HUES6 (cell line): Measurements from ENCODE around the gene NAT8.
"Not testable (repeated sequence)": the region's sequence is repeated elsewhere in the genome, so short reads cannot be mapped to it uniquely, and the experiment has no call there.

Source experiments
- H3K27ac ChIP-seq: 2 replicates; pipeline ENCODE4 v1.7.0; 2013; ENCODE audit warnings: low read depth, mild to moderate bottlenecking, low read length, inconsistent platforms
- H3K27me3 ChIP-seq: 2 replicates; pipeline ENCODE4 v1.6.1; 2013; ENCODE audit warnings: low read length; ENCODE audit not compliant: control insufficient read depth, insufficient read depth
- H3K36me3 ChIP-seq: 2 replicates; pipeline ENCODE4 v1.6.1; 2013; ENCODE audit warnings: low read length; ENCODE audit not compliant: control insufficient read depth, insufficient read depth
- H3K4me1 ChIP-seq: 2 replicates; pipeline ENCODE4 v1.6.1; 2013; ENCODE audit warnings: low read length; ENCODE audit not compliant: control insufficient read depth, insufficient read depth
- H3K4me3 ChIP-seq: 2 replicates; pipeline ENCODE4 v1.5.1; 2013; ENCODE audit warnings: low read depth, low read length
- H3K9ac ChIP-seq: one replicate; pipeline ENCODE4 v1.6.1; 2013; ENCODE audit warnings: mild to moderate bottlenecking, low read length
- H3K9me3 ChIP-seq: 2 replicates; pipeline ENCODE4 v1.6.1; 2013; ENCODE audit warnings: low read depth, low read length; ENCODE audit not compliant: control insufficient read depth, insufficient read depth

NAT8 gene

DNA sequence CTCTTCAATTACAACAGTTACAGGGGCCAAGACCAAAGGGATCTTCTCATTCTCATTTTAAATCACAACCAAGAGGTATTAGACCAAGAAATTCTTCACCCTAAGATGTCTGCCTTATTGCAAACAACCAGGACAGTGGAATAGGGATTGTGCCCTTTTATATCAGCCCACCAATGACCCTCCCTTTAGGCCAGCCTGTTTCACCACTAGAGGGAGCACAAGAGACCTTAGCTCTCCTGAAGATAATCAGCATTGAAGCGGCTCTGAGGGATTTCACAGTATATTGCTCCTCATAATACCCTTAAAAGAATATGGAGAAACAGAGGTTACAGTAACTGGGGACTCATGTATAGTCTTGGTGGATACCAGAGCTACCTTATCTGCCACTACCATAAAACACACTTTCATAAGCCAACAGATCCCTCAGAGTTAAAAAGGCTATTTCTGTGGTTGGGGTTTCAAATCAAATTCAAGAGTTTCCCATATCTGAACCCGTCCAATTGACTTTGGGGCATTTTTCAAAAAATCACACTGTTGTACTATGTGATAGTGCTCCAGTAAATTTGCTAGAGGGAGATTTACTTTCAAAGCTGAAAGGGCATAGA lies 11.5 kb downstream of the NAT8 start:
- not testable (repeated sequence) for H3K4me1 ChIP-seq, H3K9ac ChIP-seq, H3K36me3 ChIP-seq, H3K9me3 ChIP-seq, H3K4me3 ChIP-seq, H3K27ac ChIP-seq, H3K27me3 ChIP-seq

DNA sequence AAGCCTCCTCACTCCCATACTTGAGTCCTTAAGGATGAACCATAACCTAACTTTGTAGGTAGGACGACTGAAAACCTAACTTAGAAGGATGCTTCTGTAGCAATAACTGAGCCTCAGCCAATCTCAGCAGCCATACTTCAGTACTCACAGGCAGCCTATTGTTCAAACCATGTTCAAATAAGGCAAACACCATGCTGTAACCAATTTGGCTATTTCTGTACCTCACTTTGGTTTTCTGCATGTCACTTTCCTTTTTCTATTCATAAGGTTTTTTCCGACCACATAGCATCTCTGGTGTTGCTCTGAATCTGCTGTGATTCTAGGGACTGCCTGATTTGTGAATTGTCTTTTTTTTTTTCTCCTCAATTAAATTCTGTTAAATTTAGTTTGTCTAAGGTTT lies 13.7 kb downstream of the NAT8 start:
- not testable (repeated sequence) for H3K9ac ChIP-seq, H3K27me3 ChIP-seq, H3K9me3 ChIP-seq, H3K4me1 ChIP-seq, H3K36me3 ChIP-seq, H3K4me3 ChIP-seq, H3K27ac ChIP-seq

DNA sequence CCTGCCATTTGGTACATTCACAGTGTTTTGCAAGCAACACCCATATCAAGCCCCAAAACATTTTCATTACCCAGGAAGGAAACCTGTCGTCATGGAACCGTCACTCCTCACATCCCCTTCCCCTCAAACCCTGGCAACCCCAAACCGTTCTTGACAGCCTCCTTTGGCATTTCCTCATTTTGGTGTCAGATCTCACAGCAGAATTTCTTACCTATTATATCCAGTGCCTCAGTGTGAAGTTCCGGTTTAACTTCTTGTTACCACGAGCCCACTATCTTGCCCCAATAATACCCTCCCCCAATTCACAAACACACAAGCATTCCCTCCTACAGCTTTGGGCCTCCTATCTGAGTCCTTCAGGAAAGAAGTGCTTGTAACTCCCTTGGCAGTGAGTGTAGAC lies 16.0 kb downstream of the NAT8 start:
- H3K9ac ChIP-seq: not testable (repeated sequence)

DNA sequence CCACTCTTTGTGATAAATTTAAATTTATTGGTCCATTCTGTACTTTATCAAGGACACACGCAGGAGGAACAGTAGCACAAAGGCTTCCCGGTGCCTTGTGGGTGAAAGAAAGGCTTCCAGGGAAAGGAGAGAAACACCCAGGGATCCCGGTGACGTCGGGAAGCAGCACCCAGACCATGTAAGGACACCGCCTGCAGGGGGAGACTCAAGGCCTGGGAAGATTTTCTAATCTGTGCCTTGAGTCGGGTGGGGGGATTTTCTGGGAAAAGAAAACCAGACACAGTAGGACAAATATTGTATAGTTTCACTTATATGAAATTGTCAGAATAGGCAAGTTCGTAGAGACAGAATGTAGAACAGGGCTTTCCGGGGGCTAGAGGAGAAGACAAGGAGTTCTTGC lies 17.6 kb downstream of the NAT8 start:
- not testable (repeated sequence) for H3K27ac ChIP-seq, H3K27me3 ChIP-seq, H3K4me1 ChIP-seq, H3K9ac ChIP-seq, H3K36me3 ChIP-seq, H3K4me3 ChIP-seq, H3K9me3 ChIP-seq

More for the DNA sequence above, 16.0 kb downstream of the NAT8 start:
- H3K4me1 ChIP-seq, H3K36me3 ChIP-seq, H3K27ac ChIP-seq, H3K9me3 ChIP-seq, H3K27me3 ChIP-seq, H3K4me3 ChIP-seq: not testable (repeated sequence)

DNA sequence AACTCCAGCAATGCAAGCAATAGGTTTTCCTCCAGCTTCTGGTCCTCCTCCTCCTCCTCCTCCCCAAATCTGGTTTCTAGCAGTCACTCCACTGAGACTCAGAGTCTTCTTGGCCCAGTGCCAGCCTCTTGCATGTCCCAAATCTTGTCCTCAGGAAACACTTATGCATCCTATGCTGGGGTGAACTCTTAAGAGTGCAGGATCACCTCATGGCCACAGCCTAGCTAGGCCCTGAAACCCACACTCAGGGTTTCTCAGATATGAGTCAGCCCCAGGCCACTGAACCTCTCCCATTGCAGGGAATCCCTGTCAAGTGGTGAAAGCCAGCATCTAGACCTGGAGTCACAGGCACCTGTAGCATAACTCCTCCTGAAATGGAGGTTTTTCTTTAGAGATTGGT lies 18.2 kb downstream of the NAT8 start:
- not testable (repeated sequence) for H3K36me3 ChIP-seq, H3K9ac ChIP-seq, H3K4me1 ChIP-seq, H3K27me3 ChIP-seq, H3K27ac ChIP-seq, H3K9me3 ChIP-seq, H3K4me3 ChIP-seq

DNA sequence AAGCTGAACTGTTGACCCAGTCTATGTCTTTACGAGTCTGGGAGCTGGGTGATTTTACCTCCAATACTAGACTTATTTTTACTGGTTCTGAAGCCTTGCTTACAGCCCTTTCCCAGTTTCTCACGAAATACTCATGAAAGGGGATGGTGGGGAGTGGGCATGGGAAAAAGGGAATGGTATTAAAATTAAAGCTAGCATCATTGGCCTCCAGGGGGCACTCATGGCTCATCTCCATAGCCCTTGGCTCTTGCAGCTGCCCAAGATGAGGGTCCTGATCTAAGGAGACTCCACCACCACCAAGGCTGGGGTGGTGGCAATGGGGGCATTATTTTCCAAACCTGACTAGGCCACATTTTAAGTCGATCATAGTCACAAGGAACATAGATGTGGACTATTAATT lies 22.3 kb downstream of the NAT8 start:
- not testable (repeated sequence) for H3K36me3 ChIP-seq, H3K4me3 ChIP-seq, H3K9ac ChIP-seq, H3K27ac ChIP-seq, H3K27me3 ChIP-seq, H3K9me3 ChIP-seq, H3K4me1 ChIP-seq

DNA sequence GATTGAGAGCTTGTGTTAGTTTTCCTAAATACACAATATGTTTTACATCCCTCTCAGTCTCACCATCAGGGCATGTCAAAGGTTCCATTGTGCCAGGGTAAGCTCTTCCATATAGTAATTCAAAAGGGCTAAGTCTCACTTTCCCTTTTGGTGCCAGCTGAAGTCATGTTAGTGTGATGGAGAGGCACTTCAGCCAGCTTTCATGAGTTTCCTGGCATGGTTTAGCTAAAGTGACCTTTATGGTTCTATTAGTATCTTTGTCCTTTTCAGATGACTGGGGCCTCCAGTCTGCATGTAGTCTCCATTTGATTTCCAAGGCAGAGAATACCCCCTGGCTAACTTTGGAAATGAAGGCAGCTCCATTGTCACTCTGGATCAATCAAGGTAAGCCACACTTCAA lies 27.2 kb downstream of the NAT8 start:
- H3K27ac ChIP-seq: no peak overlapping the region
- H3K27me3 ChIP-seq: no peaks in the 10 kb centered on the region
- no peak overlapping the region for H3K9ac ChIP-seq

DNA sequence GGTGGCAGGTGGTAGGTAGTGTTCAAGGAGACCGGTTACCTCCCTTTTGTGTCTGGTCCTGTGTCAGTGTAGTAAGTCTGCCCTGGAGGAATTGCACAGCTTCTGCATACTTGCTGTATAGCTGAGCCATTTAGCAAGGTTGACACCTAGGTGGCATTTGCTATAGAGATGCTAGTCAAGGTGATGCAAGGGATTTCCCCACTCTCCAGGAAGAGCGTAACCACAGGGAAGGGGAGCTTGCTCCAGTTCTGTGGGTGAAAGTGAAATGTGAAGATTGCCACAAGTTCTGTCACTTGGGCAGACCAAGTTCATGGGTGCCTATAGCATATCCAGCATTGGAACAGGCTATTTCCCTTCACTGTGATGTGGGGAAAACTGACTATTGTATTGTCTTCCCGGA lies 28.1 kb downstream of the NAT8 start:
- H3K4me3 ChIP-seq: no peak overlapping the region
- H3K9ac ChIP-seq: no peak overlapping the region
- no peaks in the 10 kb centered on the region for H3K36me3 ChIP-seq
- H3K4me1 ChIP-seq: peaks cover 4% of the 10 kb centered on the region; the same call in 1 of the 2 replicates
- H3K27me3 ChIP-seq: no peaks in the 10 kb centered on the region
- H3K27ac ChIP-seq: no peak overlapping the region
- H3K9me3 ChIP-seq: no peaks in the 10 kb centered on the region

More for the DNA sequence above, 27.2 kb downstream of the NAT8 start:
- H3K4me1 ChIP-seq: peaks cover 4% of the 10 kb centered on the region; the same call in 1 of the 2 replicates
- no peaks in the 10 kb centered on the region for H3K36me3 ChIP-seq
- no peak overlapping the region for H3K4me3 ChIP-seq
- no peaks in the 10 kb centered on the region for H3K9me3 ChIP-seq

DNA sequence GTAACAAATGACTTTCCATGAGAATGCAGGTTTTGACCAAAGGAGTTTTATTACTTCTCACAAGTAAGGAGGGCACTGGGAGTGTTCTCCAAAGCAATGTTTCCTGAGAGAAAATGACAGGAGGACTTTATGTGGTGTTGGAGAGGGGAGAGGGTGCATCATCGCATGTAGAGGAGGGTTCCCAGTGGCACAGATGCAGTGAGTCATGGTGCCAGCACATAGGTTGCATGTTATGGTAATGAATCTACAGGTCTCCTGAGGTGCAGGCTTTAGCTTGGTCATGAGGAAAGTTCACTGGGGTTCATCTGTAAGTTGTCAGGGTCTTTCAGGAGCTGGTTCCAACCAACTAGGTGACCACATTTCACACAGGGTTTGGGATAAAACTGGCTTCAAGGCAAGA lies 30.4 kb downstream of the NAT8 start:
- no peak overlapping the region for H3K27ac ChIP-seq
- no peaks in the 10 kb centered on the region; the same call in 1 of the 2 replicates for H3K36me3 ChIP-seq
- no peaks in the 10 kb centered on the region for H3K9me3 ChIP-seq
- H3K27me3 ChIP-seq: no peaks in the 10 kb centered on the region
- H3K4me1 ChIP-seq: peaks cover 4% of the 10 kb centered on the region; the same call in 1 of the 2 replicates
- no peak overlapping the region for H3K9ac ChIP-seq
- H3K4me3 ChIP-seq: no peak overlapping the region

DNA sequence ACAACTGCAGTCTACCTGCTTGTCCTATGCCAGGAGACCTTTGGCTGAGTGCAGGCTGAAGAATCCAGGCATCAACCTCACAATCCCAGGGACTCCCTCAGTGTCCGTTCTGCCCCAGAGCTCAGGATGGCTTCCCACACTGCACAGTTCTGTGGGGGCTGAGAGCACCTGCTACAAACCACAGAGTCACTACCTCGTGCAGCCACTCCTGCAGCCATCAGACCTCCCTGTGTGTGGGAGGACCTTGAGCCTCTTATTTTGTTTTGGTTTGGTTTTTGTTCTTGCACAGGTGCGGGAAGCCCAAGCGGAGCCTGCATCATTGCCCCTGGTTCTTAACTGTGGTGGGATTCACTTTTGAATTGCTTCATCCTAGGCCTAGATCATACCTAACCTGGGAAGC lies 31.0 kb downstream of the NAT8 start:
- Histone ChIP-seq H3K27me3 (no peaks in the 10 kb centered on the region), H3K4me1 (peaks cover 4% of the 10 kb centered on the region; the same call in 1 of the 2 replicates), H3K27ac (no peak overlapping the region), H3K9me3 (no peaks in the 10 kb centered on the region), H3K9ac (no peak overlapping the region), H3K36me3 (no peaks in the 10 kb centered on the region; the same call in 1 of the 2 replicates), H3K4me3 (no peak overlapping the region)

DNA sequence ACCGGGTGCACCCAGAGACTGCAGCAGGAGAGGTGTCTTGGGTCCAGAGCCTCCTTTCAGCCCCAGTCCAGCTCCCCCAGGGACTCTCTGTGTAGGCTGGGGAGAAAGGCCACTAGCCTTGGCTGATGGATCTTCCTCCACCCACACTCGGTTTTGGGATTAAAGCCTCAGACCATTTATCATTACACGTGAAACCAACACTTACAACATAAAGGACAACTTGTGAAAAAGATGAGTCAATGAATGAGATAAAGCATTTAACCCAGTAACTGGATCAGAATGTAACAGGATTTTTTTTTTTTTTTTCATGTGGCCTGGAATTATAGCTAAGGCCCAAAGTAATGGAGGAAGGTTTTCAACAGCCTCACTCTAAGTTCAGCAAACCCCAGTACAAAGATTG lies 32.1 kb downstream of the NAT8 start:
- Histone ChIP-seq H3K9me3 (no peaks in the 10 kb centered on the region), H3K27ac (no peak overlapping the region), H3K4me1 (peaks cover 4% of the 10 kb centered on the region; the same call in 1 of the 2 replicates), H3K4me3 (no peak overlapping the region), H3K36me3 (no peaks in the 10 kb centered on the region; the same call in 1 of the 2 replicates), H3K9ac (no peak overlapping the region), H3K27me3 (no peaks in the 10 kb centered on the region)

DNA sequence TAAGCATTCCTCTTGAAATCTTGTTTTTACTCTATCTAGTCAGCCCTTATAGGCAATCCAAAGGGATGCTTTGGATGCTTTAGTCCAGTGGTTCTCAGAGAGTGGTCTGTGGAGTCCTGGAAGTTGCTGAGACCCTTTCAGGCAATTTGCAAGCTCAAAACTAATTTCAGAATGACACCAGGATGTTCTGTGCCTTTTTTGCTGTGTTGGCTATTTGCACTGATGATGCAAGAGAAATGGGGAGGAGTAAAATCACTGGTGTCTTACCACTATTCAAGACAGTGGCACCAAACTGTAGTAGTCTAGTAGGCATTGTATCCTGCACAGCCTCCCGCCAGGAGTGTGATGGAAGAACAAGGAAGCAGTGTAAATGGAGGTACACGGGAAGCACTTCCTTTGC lies 37.6 kb downstream of the NAT8 start:
- H3K4me3 ChIP-seq, H3K9me3 ChIP-seq, H3K27me3 ChIP-seq, H3K4me1 ChIP-seq, H3K27ac ChIP-seq, H3K9ac ChIP-seq: not testable (repeated sequence)
- H3K36me3 ChIP-seq: peaks cover 13% of the 10 kb centered on the region
